DLD1 (cell line): ENCODE measurements around the gene SPACA4.

Experiments
- in situ Hi-C: cut with HindIII; loops from 2 replicates; pipeline ENCODE4 v1.10.0; 2017; ENCODE audit warnings: low sequenced_read_pairs

Gene SPACA4

DNA sequence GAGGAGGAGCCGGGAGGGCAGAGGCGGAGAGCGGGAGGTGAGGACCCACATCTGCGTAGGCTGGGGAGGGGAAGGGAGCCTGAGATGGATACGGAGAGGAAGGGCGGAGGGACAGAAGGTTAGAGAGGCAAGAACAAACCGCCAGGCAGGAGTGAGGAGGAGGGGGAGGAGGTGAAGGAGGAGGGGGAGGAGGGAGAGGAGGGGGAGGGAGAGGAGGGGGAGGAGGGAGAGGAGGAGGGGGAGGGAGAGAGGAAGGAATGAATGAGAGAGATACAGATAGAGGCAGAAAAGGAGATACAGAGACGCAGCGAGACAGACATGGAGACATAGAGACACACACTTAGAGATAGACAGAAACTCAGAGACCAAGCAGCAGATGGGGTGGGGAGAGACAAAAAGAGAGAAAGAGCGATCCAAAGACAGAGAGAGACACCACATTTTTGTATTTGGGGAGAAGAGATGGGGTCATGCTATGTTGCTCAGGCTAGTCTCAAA lies 40.2 kb downstream of the SPACA4 start:
- in situ Hi-C loops = no loop called here

DNA sequence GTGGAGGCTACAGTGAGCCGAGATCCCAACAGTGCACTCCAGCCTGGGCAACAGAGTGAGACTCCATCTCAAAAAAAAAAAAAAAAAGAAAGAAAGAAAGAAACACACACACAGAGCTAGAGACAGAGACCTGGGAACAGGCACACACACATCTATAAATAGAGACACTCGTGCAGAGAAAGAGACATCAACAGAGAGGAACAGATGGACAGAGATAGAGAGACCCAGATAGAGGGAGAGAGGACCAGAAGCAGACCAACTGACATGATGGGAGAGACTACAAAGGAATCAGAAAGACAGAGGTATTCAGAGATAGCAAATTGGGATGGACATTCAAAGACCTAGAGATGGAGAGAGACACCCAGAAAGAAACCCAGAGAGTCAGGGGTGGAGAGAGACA lies 41.6 kb downstream of the SPACA4 start:
- in situ Hi-C loops = no loop called here

- in situ Hi-C loops = no loop called here
Measured at GRCh38 chr19:48650974-48651682, 44.6 kb downstream of the SPACA4 start.

- in situ Hi-C loops = no loop called here
Measured at GRCh38 chr19:48651683-48652048, 45.1 kb downstream of the SPACA4 start.

DNA sequence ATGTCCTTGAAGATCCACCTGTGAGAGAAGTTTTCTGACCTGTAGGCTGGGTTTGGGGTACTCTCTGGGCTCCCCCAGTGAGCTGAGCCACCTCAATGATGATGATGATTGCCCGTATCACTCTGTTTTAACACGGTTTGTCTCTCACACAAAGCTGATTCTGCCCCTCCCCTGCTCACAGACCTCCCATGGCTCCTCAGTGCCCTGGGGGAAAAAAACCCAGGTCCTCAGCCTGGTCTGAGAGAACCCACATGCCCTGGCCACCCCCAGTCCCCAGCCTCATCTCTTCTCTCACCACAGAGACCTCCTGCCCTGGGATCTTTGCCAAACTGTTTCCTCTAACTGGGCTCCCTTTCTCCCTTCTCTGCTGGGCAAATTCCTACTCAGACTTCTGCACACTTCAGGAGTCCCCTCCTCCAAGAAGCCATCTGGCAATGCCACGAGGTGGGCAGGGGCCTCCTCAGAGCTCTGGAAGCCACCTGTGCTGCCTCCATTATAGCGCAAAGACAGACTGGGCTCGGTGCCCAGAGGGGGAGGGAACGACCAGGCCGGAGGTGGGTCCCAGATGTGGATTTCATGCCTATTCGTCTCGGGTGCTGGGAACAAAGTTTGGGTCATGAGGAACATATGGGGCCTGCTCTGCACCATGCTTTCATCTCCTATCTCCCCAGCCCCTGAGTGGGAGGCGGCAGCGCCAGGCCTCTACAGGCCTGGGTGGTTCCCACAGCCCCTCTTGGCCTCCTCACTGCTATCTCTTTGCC lies 47.9 kb downstream of the SPACA4 start:
- in situ Hi-C loops = no loop called here

- in situ Hi-C loops = no loop called here
Measured at GRCh38 chr19:48656840-48657474, 50.4 kb downstream of the SPACA4 start.
